ENCODE data around the gene PLK2.

Gene PLK2

GRCh38 chr5:58501778-58502417, 42.0 kb upstream of the PLK2 start:
- no peak for ATAC-seq
- TF ChIP-seq GLIS3 (CRISPR knock-in tag; IDR thresholded peaks at IDR 0.05) = no peak
- TF ChIP-seq CSDC2 (CRISPR knock-in tag; IDR thresholded peaks at IDR 0.05) = no peak
- no peak for TF ChIP-seq ISL1 (CRISPR knock-in tag; IDR thresholded peaks at IDR 0.05)

- TF ChIP-seq ESRRG (CRISPR knock-in tag; IDR thresholded peaks at IDR 0.05) (no peak), OSR1 (CRISPR knock-in tag; IDR thresholded peaks at IDR 0.05) (no peak)
- ATAC-seq = no peak
Measured at GRCh38 chr5:58499941-58500340, 40.1 kb upstream of the PLK2 start.

GRCh38 chr5:58499231-58499630, 39.3 kb upstream of the PLK2 start:
- ATAC-seq = no peak
- TF ChIP-seq CREB5 (CRISPR knock-in tag; IDR thresholded peaks at IDR 0.05; ENCODE audit: low read depth) (no peak), ZNF8 (CRISPR knock-in tag; IDR thresholded peaks at IDR 0.05) (no peak), TOX (CRISPR knock-in tag; IDR thresholded peaks at IDR 0.05; ENCODE audit: borderline replicate concordance) (no peak), ZNF70 (CRISPR knock-in tag; IDR thresholded peaks at IDR 0.05) (no peak), ESRRG (CRISPR knock-in tag; IDR thresholded peaks at IDR 0.05) (no peak), SNAI2 (CRISPR knock-in tag; IDR thresholded peaks at IDR 0.05) (no peak), BACH2 (CRISPR knock-in tag; IDR thresholded peaks at IDR 0.05; ENCODE audit: borderline replicate concordance) (no peak), CSDC2 (CRISPR knock-in tag; IDR thresholded peaks at IDR 0.05) (no peak), PATZ1 (CRISPR knock-in tag; IDR thresholded peaks at IDR 0.05; ENCODE audit: borderline replicate concordance) (no peak), POU6F1 (CRISPR knock-in tag; IDR thresholded peaks at IDR 0.05; ENCODE audit: borderline replicate concordance, low read depth) (no peak), TSHZ2 (CRISPR knock-in tag; IDR thresholded peaks at IDR 0.05) (no peak), ZFP30 (CRISPR knock-in tag; IDR thresholded peaks at IDR 0.05) (no peak), PPARA (CRISPR knock-in tag; IDR thresholded peaks at IDR 0.05; ENCODE audit: borderline replicate concordance) (no peak), CSRNP3 (CRISPR knock-in tag; IDR thresholded peaks at IDR 0.05) (no peak), ZNF565 (CRISPR knock-in tag; conservative IDR thresholded peaks at IDR 0.05; ENCODE audit: low read depth) (no peak), ARNTL (CRISPR knock-in tag; IDR thresholded peaks at IDR 0.05; ENCODE audit: borderline replicate concordance, low read depth) (no peak), ZFP3 (CRISPR knock-in tag; IDR thresholded peaks at IDR 0.05) (no peak), ISL1 (CRISPR knock-in tag; IDR thresholded peaks at IDR 0.05) (no peak), OSR1 (CRISPR knock-in tag; IDR thresholded peaks at IDR 0.05) (no peak)
